T-helper 2 cell (primary cell): Measurements from ENCODE around the gene EVA1C.
"Not testable (repeated sequence)": the region's sequence is repeated elsewhere in the genome, so short reads cannot be mapped to it uniquely, and the experiment has no call there.

Experiments
- DNase-seq, 5 experiments: peaks; one replicate each; pipeline versions ENCODE4 v3.0.0 to v3.0.0-alpha.2; 2012 to 2022

EVA1C gene

DNA sequence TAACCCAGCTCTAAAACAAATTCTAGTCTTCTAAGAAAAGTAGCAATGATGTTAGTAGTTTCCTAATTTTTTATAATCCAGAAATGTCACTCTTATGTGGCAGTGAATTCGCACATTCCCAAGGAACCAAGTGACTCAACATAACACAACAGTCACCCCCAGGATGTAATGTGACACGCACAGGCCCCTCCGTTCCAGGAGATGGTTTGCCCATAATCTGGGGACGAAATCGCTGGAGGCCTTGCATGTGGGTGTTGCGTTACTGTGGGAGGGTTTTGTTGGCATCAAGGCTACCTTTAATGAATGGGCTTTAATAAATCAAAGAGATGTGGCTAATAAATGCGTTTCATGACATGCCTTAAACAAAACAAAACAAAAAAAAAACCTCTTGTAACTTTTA is 50.9 kb downstream of the EVA1C start:
- no peak for DNase-seq

DNA sequence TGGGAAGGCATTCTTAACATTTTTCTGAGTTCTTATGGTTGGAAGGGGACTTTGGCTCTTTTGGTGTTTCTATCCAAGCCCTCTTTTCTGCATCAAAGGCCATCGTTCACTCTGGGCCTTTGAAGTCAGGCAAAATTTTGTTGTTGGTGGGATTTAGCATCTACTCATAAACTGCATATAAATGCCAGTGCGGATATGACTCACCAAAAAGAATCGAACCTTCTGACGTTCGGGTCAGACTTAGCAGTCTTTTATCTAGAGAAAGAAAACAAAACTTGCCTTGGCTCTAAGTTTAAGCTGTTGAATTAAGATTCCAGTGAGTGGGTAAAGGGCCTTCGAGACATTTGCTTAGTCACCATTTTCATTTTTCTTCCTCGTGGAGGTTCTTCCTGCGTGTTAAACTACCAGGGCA is 51.4 kb downstream of the EVA1C start:
- DNase-seq, result no peak

DNA sequence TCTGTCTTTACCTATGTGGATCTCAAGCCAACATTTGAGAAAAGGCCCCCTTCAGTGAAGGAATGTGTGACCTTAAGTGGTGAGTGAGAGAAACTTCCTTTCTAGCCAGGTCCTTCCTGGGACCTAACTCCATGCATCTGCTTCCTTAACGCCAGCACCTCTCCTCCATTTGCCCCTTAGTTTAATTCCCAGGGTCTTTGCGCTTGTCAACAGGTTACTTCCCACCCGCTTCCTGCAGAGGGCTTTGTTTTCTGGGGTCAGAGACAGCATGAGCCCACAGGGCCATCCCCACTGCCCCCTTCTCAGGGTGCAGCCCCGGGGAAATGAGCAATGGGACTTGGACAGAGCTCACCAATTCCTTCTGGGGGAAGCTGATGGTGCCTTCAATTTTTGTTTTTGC is 54.8 kb downstream of the EVA1C start:
- DNase-seq, result no peak

DNA sequence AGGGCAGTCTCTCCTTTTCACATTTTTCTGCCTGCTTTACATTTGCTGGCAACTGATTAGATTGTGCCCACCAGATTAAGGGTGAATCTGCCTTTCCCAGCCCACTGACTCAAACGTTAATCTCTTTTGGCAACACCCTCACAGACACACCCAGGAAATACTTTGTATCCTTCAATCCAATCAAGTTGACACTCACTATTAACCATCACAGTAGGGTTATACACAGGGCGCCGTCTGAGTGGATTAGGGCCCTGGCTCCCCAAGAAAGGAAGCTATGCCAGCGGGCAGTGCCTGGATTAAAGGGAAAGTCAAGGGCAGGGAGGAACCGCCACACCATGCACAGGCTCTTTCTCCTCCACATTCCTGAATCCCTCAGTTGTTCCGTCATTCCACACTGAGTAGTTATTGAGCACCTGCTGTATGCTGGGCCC is 56.2 kb downstream of the EVA1C start:
- DNase-seq, result no peak

DNA sequence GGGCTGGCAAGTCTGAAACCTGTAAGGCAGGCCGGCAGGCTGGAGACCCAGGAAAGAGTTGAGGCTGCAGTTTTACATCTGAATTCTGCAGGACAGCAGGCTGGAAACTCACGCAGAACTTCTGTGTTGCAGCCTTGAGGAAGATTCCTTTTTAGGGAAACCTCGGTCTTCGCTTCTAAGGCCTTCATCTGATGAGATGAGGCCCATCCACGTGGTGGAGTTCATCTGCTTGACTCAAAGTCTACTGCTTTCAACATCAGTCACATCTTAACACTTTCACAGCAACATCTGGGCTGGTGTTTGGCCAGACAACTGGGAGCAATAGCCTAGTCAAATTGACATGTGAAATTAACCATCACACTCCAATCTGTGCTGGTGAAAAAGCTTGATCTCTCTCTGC is 57.1 kb downstream of the EVA1C start:
- DNase-seq, result no peak

DNA sequence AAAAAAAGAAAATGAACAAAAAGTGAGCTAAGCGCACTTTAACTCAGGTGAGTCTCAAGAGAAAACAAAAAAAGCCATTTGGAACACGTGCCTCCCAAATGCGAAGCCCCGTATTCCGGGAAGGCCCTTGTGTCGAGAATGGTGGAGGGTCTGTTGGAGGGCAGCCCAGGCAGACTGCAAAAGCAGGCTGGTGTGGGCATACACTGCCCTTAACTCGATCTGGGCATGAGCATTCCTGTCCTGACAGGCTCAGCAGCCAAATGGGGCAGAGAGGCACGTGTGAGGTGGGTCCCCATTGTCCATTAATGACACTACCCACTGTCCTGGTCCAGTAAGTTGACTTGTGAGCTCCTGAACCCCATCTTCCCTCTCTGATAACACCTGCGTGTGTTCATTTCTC is 57.7 kb downstream of the EVA1C start:
- DNase-seq, result no peak

DNA sequence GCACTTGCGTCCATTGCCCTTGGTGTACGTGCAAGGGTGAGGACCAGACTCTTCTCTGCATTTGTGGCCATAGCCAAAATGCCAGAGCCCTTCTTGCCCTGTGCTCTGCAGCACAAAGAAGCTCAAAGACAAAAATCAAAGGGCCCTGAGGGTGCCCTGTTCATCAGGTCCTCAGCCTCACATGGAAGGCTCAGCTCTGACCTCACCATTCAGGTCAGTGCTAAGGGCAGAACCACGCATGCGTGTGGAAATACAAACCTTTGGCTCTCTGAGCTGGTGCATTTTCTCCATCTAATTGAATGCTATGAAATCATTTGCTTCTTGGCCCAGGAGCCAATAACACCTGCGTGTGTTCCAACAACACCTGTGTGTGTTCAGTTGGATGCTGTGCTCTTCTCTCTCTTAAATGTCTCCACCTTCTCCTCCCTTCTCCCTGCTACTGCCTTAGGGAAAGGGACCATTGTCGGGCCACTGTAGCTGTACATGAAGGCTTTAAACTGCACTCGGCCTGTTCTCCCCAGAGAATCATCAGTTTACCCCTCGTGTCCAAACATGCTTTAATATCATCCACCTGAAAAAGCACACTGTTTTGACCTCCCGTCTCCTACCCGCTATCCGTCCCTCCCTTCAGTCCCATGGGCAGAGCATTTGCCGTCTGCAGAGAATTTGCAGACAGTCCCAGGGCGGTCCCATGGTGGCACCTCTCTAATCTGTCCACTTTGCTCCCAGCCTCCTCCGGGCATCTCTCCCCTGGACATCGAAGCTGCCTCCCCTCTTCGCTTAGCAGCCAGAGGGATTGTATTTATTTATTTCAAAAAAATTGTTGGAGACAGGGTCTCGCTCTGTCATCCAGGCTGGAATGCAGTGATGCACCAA is 60.6 kb downstream of the EVA1C start:
- no peak for DNase-seq

DNA sequence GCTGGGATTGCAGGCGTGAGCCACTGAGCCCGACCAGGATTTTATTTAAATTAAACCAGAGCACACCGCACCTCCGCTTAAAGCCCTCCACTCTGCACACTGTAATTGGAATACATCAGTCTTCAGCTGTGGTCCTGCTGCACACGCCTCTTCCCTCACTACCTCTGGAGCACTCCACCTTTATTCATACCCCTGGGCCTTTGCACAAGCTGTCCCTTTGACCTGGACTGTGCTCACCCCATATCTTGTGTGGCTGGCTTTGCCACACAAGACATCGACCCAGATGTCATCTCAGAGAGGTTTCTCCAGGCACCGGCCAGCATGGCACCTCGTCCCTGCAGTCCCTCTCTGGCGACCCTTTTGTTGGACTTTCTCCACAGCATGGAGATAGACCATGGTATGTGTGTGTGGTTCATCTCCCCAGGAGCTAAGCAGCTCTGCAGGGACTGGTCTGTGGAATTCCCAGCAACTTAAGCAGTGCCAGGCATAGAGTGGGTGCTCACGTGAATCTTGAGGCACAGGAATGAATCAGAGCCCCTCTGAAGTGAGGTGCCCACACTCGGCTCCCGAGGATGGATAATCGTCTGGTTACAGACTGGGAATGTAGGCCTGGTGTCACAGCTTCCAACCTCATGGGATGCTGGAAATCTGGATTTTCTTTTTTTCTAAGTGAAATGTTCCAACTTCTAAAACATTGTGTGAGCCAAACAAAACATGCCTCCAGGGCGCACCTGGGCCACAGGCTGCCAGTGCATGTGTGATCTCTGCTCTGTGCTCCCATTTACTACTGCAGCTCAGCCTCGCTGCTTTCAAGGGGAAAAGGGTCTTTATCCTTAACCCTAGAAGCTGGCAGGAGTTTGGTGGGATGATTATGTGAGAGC is 61.9 kb downstream of the EVA1C start:
- DNase-seq, result no peak

DNA sequence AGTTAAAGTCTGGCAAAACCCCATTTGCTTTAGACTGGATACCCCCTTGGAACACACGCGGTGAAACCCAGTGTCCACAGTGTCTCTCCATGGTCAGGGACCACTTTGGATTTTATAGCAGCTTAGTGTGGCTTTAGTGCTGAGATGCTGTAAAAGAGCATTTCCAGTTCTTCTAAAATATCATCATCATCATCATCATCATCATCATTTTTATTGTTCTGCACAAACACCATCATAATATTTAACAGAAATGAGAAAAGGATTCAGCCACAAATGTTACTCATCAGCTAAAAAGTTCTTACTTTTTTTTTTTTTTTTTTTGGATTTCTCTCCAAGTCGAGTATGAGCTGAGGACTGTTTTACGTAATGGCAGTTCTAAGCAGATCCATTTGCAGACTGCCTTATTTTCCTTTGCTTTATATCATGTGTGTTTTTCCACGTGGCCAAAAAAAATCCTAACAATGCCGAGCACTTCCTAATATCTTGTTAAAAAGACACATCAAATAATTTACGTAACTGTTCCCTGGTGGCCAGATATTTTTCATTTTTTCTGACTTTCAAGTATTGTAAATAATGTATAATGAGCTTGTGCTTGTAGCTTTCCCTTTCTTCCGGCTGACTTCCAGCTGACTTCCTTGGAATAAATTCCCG is 62.8 kb downstream of the EVA1C start:
- DNase-seq, result no peak

DNA sequence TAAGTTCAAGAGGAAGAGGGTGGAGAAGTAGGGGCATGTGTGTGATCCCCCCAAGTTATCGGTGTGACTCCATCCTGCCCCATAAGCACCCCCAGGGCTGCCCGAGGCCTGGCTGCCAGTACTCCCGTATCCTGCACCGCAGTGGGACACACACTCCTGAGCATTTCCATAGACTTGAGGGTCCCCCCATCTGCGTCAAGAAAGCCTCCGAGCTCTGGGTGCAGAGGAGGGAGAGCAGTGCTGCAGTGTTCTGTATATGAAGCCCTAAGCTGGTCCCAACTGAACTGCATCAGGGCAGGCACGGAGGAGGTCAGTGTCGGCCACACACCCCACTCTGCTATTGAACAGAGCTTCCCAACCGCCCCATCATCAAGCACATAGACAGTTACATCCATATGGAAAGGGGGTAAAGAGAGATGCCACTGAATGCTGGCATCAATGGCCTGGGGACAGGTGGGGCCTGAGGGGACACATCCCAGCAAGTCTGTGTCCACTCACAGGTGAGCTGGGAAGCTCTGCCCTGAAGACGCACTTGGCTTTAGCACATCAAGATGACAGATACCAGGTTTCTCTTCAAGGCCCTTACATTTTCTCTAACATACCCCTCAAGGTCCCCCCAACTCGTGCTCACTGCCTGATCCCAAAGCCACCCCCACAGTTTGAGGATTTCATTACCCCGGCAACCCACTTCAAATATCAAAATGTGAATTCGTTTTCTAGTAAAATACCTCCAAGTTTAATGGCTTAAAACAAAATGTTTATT is 64.3 kb downstream of the EVA1C start:
- DNase-seq, result no peak

DNA sequence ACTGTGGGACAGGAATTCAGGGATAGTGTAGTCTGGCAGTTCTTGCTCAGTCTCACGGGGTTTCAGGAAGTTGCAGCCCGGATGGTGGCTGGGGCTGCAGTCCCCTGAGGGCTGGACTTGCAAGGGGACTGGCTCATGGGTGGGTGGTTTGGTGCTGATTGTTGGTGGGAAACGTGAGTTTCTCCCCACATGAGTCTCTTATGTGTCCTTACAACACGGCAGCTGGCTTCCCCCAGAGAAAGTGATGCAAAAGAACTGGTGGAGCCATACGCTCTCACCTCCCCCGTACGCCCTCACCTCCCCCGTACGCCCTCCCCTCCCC is 64.9 kb downstream of the EVA1C start:
- no peak for DNase-seq

DNA sequence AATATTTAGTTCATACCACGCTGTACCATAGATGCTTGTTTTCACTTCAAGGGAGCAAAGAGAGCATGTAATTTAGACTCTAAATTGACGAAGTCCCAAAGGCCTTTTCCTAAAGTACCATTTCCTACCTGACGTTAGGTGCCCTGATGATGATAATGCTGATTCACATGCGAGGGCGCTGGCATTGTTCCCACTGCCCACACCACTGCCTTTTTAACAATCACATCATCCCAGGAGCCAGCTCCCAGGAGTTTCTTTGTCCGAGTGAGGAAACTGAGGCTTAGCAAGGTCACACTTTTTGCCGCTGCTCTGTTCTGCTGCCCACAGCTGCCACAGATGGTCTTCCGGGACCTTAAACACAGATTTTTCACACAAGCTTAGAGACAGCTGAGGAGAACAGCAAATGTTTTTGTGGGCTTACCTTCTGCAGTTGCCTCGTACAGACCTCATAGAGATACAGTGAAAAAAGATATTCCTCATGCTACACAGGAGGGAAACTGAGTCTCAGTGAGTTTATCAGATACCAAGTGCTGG is 69.4 kb downstream of the EVA1C start:
- no peak for DNase-seq

DNA sequence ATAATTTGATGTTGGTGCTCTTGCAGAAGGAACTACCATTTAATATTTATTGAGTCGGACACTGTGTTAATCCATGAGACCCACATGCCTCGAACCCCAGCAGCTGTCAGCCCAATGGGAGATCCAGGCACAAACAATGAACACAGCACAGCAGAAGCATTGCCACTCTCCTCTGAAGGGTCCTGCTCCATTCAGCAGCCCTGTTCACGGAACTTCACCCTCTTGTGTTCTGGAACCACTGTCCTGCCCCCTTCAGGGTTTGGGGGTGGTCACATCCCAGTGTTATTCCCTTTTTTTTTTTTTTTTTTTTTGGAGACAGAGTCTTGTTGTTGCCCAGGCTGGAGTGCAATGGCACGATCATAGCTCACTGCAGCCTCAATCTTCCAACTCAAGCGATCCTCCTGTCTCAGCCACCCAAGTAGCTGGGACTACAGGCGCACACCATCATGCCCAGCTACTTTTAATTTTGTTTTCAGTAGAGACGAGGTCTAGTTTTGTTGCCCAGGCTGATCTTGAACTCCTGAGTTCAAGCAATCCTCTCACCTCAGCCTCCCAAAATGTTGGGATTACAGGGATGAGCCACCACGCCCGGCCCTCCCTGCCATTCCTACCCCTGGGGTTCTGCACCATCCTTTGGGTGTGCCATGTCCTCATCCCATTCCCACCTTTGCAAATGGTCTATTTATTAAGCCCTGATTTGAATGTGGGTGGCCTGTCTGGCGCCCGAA is 70.2 kb downstream of the EVA1C start:
- DNase-seq, result no peak

DNA sequence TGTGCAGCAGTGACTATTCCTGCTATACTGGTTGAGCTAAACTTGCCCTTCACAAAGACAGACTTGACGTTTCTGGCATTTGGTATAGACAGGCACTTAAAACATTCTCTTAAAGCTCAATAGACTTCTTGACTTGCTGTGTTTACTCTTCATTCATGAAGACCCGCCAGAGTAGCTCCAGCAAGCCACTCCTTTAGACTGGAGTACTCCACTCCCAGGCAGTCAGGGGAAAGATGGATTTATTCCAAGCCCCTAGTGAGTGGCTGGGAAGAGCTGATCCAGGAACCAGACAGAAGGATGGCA is 70.7 kb downstream of the EVA1C start:
- no peak for DNase-seq

DNA sequence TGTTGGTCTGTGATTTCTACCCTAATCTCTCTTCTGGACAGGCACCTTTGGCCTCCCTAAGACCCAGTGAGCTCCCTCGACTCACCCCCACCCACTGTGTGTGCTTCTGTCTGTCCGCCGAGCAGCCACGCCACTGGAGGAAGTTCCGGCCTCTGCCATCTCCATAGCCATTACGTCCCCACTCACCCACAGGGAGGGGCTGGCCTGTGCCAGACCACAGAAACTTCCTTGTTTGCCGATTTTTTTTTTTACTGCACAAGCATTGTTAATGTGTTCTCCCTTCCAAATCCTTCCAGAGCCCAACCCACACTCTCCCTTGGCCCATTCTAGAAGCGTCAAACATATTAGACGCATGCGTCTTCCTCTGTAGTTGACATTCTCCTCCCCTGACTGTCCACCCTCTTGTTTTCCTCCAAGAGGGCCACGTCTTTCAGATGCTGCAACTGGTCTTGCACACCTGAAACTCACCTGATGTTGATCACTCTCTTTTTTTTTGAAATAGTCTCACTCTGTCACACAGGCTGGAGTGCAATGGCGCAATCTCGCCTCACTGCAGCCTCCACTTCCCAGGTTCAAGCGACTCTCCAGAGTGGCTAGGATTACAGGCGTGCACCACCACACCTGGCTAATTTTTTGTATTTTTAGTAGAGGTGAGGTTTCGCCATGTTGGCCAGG is 72.3 kb downstream of the EVA1C start:
- DNase-seq, result no peak

DNA sequence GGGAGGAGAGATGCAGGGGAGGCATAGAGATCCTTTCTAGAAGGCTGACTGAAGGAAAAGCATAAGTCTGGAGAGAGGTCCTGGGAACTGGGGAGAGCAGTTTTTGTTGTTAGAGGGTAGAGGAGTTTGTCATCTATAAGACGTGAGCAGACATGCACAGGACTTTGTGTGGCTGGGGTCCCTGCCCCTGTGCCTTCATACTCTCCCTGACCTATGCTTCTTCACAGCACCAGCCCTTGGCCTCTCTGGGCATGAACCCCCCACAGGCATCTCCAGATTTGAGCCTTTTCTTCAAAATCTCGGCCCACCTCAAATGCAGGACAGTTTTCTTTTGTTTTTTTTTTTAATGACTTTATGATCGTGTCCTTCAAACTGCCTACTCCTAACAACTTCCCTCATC is 79.9 kb downstream of the EVA1C start:
- no peak for DNase-seq

DNA sequence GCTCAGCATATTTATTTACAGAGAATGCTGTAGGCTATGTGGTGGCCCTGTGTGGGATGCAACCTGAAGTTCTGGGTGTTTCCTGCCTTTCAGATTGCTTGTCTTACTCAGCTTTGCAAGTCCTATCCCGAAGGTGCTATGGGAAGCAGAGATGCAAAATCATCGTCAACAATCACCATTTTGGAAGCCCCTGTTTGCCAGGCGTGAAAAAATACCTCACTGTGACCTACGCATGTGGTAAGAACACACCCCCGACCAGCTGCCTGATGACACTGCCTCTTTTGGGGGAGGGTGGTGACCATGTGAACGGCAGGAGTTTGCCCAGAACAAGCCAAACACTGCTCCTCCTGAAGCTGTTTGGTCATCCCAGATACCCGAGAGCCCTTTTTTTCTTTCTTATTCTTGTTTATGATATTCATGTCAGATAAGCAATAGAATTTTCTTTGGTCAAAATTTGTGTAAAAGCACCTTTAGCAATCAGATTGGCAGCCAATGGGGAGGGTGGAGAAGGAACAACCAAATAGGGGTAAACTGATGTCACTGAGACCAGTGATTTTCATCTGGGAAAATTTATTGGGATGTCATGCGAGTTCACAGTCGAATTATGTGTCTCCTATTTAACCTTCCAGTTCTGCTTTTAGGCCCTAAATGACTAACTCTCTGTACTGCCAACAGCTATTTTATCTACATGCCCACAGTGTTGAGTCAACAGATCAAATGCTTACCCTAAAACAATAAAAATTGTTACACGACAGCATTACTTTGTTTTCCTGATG is 82.6 kb downstream of the EVA1C start:
- DNase-seq, result no peak

DNA sequence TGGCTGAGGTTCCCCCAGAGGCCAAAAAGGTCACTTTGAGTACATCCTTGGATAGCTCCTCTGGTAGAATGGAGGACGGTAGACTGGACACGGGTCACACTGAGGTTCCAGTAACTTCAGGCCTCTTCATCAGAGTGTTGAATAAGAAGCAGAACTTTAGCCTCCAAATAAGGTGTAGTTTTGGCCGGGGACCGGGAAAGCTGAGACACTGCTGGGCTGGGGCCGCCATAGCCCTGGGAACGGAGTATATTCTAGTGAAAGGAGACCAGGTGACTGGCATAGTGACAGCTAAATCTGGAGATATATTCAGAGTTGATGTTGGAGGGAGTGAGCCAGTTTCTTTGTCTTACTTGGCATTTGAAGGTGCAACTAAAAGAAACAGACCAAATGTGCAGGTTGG is 84.1 kb downstream of the EVA1C start:
- DNase-seq, result no peak

DNA sequence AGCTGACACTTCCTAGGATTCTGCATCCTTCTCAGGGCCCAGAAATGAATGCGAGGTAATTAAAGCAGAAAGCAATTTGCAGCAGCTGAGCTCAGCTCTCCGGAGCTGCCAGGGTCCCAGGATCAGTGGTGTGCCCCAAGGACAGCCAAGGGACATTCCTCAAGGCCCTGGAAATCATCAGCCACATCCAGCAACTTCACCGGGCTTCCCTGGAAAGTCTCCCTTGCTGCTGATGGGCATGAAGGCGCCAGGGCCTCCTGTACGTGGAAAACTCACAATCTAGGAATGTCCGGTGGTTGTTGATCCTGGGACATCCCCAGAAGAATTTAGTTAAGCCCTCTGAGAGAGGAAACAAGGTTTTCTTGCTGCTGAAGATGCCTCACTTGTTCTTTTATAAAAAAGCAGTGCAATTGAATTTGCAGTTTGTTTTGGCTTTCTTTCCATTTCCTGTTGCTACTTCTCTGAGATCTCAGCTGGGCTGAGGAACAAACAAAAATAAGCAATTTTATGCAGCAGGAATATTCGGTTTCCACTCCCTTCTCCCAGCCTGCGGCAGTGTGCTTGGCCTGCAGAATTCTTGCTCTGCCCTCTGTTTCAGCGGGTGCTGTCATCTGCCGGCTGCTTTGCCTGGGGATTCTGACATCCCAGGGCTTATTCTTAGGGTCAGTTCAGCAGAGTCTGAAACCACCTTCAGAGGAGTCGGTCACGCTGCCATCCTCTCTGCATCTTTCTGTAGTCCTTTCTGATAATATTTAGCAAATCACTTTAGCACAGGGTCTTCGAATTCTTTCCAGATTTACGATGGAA is 86.9 kb downstream of the EVA1C start:
- no peak for DNase-seq

DNA sequence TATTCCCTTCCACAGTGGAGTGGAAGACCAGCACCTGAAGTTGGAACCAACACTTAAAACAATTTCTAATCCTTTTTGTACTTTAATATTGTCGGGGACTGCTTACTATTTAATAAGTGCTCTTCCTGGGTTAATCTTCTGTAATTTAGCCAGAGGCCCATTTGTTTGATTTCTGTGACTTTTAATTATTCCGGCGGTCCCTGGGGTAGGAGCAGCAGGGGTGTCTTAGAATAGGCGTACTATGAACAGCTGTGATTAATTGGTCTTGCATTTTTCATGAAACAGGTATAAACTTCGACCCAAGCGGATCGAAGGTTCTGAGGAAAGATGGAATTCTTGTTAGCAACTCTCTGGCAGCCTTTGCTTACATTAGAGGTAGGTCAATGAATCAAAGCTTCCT is 91.1 kb downstream of the EVA1C start:
- not testable (repeated sequence) for DNase-seq
